Activated T-cell treated with anti-CD3 and anti-CD28 coated beads for 48 hours (primary cell): ENCODE measurements around the gene MESP2.
A peak's percentile ranks its signal among the peaks of the same experiment; 100 is the strongest.

ENCODE experiments used
- DNase-seq: peaks from one replicate; pipeline ENCODE4 v3.0.0-alpha.2; 2020; ENCODE audit warnings: low read depth

The MESP2 gene

GRCh38 chr15:89755701-89756100 lies 20.4 kb upstream of the MESP2 start:
- no peak for DNase-seq

DNA sequence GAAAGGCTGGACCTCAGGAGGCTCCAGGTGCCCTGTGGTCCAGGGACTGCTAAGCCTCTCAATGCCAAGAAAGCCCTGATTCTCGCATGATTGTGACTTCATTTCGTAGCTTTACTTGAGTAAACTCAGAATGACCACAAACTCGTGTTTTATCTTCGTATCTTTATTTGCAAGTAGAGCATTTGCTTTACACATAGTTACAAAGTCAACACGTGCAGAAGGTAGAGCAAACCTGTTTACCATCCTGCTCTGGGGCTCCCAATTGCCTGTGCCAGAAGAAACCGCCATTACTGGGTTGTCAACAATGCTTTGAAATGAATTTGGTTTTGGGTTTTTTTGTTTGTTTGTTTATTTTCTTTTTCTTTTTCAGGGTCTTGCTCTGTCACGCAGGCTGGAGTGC lies 19.2 kb upstream of the MESP2 start:
- DNase-seq = no peak

DNA sequence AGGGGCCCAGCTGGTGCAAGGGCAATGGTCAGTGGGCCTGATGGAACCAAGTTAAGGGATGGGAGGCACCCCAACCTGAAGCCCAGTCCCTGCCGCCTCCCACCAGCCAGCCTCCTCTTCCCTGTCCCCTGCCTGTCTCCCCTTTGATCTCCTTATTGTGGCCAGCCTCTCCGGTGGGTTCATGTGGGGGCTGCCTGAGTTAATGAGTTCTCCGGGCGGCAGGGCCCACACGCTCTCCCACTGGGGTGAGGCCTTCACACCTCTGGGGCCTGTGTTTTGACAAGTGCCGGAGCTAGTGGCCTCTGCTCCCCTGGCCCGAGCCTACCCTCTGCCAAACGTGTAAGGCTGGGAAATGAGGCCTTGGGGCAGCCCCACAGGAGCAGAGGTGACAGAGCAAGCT lies 17.8 kb upstream of the MESP2 start:
- DNase-seq = no peak

DNA sequence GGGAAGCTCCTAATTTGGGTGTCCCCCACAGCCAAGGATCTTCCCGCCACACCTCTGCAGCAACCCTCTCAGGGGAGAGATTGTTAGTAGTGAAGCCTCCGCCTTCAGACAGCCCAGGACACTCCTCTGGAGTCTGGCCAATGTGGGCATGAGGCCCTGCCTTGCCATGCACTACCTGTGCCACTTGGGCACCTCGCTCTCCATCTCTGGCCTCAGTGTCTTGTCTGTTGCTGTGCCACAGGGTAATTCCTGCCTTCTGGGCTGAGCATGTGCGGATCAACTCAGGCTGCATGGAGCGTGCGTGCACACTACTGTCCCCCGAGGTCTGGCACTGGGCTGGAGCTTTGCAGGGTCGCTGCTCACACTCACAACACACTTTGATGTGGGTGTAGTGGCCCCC lies 17.2 kb upstream of the MESP2 start:
- no peak for DNase-seq

GRCh38 chr15:89759835-89760234 lies 16.3 kb upstream of the MESP2 start:
- DNase-seq = no peak

DNA sequence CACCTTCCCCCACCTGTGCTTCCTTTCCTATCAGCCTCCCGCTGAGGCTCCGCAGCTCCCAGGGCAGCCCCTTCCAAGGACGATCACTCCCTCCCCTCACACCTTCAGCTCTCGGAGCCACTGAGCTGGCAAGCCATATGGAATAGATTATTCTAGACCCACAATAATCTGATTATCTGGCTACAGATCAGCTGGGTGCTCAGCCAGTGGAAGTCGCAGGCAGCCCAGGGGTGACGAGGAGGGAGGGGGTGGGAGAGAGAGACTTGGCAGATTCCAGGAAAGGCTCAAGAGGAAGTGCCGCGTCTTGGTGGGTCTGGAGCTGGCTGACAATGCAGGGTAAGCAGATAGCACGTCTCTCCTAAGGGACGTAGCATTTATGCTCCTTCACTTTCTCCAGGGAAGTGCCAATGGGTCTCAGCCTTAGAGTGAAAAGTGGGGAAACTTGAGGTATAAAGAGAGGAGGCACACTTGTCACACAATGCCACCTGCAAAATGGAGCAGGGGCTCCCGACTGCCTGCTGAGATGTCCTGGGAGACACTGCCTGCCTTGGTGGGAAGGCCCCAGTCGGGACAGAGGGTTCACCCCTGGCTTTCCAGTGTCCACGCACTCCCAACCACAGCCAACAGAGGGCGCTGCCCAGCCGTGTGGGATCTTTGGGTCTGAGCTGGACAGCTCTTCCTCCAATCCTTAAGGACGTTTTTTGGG lies 15.7 kb upstream of the MESP2 start:
- peak; percentile 69 for DNase-seq

GRCh38 chr15:89761009-89761831 lies 14.9 kb upstream of the MESP2 start:
- DNase-seq = no peak

- DNase-seq = no peak
Measured at GRCh38 chr15:89761929-89762328, 14.2 kb upstream of the MESP2 start.

GRCh38 chr15:89765694-89766093 lies 10.4 kb upstream of the MESP2 start:
- no peak for DNase-seq

- no peak for DNase-seq
Measured at GRCh38 chr15:89766357-89767311, 9.5 kb upstream of the MESP2 start.

DNA sequence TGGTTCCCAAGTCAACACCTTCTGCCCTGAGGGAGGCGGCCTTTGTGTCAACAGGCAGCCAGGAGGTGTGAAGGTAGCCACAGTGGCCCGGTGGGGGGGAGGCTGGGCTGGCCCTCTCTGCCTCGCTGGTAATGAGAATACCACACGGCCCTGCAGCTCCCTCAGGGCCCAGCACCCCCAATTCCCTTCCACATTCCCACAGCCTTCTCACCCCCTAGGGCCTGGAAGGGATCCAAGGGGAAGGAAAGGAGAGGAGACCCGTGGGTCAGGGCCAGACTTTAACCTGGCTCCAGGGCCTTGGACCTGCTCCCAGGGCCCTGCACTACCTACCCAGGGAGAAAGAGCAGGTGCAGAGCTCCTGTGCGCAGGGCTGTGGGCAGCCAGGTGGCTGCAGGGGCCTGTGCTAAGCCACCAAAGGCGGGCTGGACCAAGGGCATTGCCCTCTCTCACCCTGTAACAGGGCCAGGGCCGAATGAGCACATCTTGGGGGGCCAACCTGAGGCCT lies 8.7 kb upstream of the MESP2 start:
- DNase-seq = no peak

GRCh38 chr15:89768071-89768500 lies 8.0 kb upstream of the MESP2 start:
- DNase-seq = no peak

- no peak for DNase-seq
Measured at GRCh38 chr15:89769366-89769765, 6.8 kb upstream of the MESP2 start.

DNA sequence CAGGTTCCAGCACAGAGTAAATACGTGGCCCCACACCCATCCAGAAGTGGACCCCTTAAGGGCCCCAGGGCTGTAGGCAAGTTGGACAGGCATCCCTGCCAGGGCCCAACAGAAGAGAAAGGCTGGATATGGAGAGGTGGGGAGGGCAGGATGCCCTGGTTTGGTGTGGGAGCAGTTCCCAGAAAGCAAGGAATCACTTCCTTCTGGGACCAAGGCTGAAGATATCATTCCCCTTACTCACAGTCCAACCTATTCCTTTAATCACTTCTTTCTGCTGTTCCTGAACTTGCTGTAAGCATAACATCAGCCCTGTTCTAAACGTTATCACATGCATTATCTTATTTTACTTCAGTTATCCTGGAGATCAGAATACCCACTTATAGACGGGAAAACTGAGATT lies 6.1 kb upstream of the MESP2 start:
- no peak for DNase-seq

GRCh38 chr15:89772932-89773583 lies 3.1 kb upstream of the MESP2 start:
- DNase-seq = no peak

DNA sequence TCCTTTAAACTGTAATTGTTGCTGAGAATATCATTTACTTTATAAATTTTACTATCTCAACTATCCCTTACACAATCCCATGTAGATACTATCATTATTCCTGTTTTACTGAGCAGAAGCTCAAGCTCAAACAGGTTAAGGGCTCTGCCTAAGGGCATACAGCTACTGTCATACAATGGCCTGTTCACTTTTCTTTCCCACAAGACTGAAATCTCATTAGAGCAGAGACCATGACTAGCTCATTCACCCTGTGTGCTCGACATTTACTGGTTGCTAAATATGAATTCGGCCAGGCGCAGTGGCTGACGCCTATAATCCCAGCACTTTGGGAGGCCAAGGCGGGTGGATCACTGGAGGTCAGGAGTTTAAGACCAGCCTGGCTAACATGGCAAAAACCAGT lies 1.6 kb upstream of the MESP2 start:
- no peak for DNase-seq

GRCh38 chr15:89775815-89776214 lies 317 bp upstream of the MESP2 start:
- no peak for DNase-seq

- DNase-seq = no peak
Measured at GRCh38 chr15:89777073-89777751, 1.1 kb downstream of the MESP2 start.

DNA sequence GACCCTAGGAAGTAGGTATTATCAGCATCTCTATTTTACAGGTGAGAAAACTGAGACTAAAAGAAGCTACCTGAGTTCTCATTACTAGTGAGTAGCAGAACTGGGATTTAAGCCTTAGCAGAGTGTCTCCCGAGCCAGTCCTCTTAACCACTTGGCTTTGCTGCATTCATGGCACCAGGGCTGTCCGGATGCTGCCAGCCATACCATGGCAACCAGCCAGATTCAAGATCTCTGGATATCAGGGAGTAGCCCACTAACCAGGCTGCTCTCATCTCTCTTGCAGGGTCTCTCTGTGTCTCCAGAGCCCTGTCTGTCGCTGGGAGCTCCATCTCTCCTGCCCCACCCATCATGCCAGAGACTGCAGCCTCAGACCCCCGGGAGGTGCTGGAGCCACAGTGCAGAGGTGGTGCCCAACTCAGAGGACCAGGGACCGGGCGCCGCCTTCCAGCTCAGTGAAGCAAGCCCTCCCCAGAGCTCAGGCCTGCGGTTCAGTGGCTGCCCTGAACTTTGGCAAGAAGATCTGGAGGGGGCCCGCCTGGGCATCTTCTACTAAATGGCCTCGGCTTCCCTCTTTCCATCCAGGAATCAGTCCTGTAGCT lies 1.7 kb downstream of the MESP2 start:
- DNase-seq = no peak

DNA sequence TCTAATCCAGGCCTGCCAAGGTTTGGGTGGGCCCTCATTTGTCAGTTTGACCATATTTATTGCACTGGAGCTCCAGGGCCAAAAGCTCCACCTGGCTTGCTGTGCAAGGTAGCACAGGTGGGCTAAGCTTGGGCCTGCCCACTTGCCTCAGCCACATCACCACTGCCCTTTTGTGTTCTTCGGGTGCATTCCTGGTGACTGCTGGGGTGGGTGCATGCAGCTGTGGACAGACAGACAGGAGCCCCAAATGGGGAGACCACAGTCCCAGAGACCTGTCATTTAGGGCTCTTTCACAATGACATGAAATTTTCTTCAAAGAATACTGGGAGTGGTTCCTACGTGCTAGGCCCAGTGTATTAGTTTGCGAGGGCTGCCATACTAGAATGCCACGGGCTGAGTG lies 2.7 kb downstream of the MESP2 start:
- no peak for DNase-seq

DNA sequence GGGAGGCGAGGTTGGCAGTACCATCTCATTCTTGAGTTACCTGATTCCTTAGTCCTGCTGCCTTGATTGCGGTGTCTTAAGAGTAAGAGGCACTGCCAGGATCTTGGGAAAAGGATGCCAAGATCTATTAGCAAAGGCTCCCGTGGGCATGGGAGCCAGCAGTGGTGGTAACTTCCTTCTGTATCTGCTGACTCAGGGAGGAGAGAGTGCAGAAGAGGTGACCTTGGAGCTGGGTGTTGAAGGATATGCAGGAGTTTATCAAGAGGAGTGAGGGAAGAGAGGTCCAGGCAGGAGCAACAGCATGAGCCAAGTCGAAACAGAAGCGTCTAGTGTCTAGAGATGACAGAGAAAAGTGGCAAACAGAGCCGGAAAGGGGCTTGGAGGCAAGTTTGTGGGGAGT lies 4.5 kb downstream of the MESP2 start:
- DNase-seq = no peak
